HG02642 (cell line): ENCODE measurements around the gene TDRD6.

Experiments used
- ATAC-seq: cut with Tn5 transposase; IDR thresholded peaks from one replicate; pipeline ENCODE4 v1.9.1; 2021; ENCODE audit warnings: mild to moderate bottlenecking; ENCODE audit not compliant: unreplicated experiment, poor library complexity

TDRD6 gene

GRCh38 chr6:46676604-46677313 is 10.9 kb upstream of the TDRD6 start:
- ATAC-seq = no peak

DNA sequence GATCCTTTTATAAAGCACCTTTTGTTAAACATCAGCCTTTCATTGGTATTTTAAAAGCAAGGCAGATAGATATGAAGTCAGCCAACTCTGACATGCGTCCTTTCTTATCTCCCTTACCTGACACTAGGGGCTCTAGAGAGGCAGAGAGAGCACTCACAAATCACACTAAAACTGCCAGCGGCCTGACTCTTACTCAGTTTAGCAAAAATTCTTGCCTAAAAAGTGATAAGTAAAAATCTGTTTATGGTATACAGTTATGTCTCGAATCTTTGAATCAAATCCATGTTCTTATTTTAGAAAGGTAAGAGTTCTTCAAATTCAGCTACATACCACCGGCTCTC is 10.4 kb upstream of the TDRD6 start:
- ATAC-seq = no peak

GRCh38 chr6:46684771-46685170 is 2.9 kb upstream of the TDRD6 start:
- no peak for ATAC-seq

GRCh38 chr6:46688117-46688965 is 656 bp downstream of the TDRD6 start:
- ATAC-seq = no peak

- no peak for ATAC-seq
Measured at GRCh38 chr6:46688966-46689335, 1.3 kb downstream of the TDRD6 start.

DNA sequence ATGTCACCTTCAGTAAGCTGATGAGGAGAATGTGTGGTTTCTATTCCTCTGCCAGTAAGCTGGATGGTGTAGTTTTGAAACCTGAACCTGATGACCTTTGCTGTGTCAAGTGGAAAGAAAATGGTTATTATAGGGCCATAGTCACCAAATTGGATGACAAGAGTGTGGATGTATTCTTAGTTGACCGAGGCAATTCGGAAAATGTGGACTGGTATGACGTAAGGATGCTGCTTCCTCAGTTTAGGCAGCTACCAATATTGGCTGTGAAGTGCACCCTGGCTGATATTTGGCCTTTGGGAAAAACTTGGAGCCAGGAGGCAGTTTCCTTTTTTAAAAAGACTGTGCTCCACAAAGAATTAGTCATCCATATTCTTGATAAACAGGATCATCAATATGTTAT is 2.0 kb downstream of the TDRD6 start:
- ATAC-seq = no peak

DNA sequence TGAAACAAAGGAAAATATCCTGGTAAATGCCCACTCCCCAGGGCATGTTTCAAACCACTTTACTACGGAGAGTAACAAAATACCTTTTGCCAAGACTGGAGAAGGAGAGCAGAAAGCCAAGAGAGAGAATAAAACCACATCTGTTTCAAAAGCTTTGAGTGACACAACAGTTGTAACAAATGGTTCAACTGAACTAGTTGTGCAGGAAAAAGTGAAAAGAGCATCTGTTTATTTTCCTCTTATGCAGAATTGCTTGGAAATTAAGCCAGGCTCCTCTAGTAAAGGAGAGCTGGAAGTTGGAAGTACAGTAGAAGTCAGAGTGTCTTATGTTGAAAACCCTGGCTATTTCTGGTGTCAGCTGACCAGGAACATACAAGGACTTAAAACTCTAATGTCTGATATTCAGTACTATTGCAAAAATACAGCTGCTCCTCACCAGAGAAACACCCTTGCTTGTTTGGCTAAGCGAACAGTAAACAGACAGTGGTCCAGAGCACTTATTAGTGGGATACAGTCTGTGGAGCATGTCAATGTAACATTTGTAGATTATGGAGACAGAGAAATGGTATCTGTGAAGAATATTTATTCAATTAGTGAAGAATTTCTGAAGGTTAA is 2.6 kb downstream of the TDRD6 start:
- ATAC-seq = no peak

- no peak for ATAC-seq
Measured at GRCh38 chr6:46690911-46691451, 3.3 kb downstream of the TDRD6 start.

DNA sequence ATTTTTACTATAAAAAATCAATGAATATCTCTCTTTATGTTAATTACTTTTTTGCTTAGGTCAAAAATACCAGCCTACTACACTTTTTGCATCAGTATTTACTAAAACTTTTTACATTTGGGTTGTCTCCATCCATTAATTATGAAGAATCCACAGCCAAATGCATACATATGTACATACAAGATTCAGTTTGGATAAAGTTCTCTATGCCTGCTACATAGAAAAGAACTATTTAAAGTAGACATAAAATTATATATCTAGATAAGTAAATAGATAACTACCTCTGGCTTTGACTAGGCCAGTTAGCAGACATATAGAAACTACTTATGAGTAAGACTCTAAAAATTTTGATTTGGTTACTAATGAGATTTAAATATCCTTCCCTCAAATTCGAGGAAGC is 12.3 kb downstream of the TDRD6 start:
- no peak for ATAC-seq

DNA sequence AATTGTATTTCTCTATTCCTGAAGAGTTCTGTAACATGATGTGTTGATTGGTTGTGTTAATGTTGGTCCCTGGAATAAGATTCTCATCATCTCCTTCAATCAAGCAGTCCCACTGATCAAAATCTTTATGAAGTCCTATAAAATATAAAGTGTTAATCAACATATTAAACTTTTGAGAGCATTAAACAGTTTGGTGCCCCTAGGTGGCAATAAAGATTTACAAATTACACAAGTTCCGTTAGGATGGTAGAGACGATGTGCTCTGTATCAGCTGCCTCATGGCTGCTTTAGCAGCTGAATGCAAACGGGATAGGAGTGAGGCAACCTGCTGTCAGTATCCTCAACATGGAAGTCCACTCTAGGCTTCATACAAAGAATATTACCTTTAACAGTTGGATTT is 16.9 kb downstream of the TDRD6 start:
- no peak for ATAC-seq

GRCh38 chr6:46706464-46706863 is 18.8 kb downstream of the TDRD6 start:
- no peak for ATAC-seq

DNA sequence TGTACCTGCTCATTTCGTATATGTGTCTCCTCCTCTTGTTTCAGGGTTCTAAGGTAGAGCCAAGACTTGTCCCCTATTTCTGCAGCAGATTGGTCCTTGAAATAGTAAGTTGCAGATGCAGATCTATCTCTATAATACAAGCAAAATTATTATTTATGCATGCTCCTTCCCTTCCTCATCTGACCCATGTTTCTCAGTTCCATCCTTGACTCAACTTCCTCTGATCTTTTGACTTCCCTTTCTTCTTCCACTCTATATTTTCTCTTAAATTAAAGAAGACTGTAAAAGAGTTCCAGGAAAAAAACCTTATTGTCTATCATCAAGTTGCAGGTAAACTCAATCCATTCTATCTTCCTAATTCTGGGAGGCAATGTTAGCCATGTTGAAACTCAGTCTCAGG is 23.8 kb downstream of the TDRD6 start:
- no peak for ATAC-seq

GRCh38 chr6:46715141-46715540 is 27.5 kb downstream of the TDRD6 start:
- no peak for ATAC-seq

GRCh38 chr6:46719099-46719498 is 31.4 kb downstream of the TDRD6 start:
- no peak for ATAC-seq

DNA sequence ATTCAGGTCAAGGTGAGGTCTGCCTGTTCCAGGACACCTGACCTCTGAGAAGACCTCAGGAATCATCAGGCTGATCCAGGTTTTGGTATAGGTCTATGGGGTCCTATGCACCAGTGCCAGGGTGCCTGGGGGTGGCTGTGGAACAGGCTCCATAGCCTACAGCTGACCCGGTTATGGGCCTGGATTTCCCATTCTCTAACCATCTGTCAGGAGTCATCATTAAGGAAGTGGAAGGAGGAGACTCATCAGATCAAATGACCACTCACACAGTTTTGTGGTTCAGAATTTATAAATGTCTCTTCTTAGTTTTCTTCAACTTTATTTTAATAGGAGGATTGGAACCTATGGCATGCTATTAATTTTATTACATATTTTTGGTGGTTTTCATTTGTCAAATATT is 32.7 kb downstream of the TDRD6 start:
- no peak for ATAC-seq

GRCh38 chr6:46729787-46730326 is 42.2 kb downstream of the TDRD6 start:
- no peak for ATAC-seq

DNA sequence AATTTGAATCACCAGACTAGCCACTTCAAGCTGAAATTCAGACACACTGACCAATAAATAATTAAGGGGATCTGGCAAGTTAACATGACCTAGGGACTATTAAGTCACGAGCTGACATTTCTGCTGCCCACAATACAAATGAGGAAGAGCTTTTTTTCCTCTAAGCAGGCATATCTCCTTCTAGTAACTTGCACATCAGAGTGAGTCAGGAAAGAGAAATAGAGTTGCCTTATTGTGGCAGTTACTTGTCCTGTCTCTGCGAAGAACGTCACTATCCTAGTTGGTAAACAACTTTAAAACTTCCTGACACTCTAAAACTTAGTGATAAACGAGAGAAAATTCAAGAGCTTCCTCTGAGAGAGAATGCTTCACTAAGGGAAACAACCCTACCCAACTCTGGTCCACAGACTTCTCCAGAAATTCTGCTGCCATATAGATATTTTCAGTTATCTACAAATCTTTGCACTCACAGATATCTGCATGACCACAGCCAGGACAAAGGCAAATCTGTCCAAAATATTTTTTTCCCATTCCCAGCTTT is 43.3 kb downstream of the TDRD6 start:
- no peak for ATAC-seq

DNA sequence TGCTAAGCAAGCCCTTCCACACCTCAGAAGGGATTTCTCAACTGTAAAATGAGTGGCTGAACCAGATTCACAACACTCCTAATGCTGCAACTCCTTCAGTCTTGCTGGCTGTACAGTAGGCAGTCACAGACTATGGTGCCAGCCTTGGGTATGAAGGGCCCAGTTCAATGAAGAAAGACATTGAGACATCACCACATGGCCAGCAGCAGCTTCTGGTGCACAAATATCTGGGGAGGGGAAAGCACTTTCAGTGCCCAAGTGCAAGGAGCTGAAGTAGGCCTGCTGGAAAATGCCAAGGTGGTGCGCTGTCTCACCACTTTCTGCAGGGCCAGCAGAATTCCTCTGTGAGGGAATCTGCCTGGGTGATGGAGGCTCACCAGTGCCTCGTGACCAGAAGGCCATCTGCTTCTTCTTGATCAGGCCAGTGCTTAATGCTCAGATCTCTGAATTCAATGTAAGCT is 45.7 kb downstream of the TDRD6 start:
- no peak for ATAC-seq

- ATAC-seq = no peak
Measured at GRCh38 chr6:46734867-46735719, 47.4 kb downstream of the TDRD6 start, which contains the start of gene PLA2G7. Gene PLA2G7 (minus strand): TSS chr6:46735375. CDS start chr6:46722891, 12,484 bp downstream.

- ATAC-seq = no peak
Measured at GRCh38 chr6:46735720-46736031, 48.0 kb downstream of the TDRD6 start.
